Activated T-helper 1 cell treated with anti-CD3 and anti-CD28 coated beads, Interleukin-12 subunit alpha, Interleukin-12 subunit beta, Interleukin-2, Interleukin-4 antibody, amounts not matched to agents 30 ng/mL and 10 ng/mL and 1 ng/mL, durations not matched to agents 14 hours and 24 hours and 36 hours (primary cell): Measurements from ENCODE around the gene CNOT2. TPM values are rescaled to one million over a fixed set of nuclear protein-coding genes. Genes with fewer than 3 reads are reported as not detected.

Experiments
- DNase-seq: peaks from one replicate; pipeline ENCODE4 v3.0.0; 2021; ENCODE audit warnings: low spot score
- H3K27ac Mint-ChIP-seq: one replicate; pipeline ENCODE4 v1.8.0; 2021; ENCODE audit warnings: mild to moderate bottlenecking, mixed read lengths
- H3K27me3 Mint-ChIP-seq: one replicate; pipeline ENCODE4 v1.8.0; 2022; ENCODE audit warnings: mild to moderate bottlenecking, moderate library complexity, mixed read lengths; ENCODE audit not compliant: insufficient read depth
- H3K36me3 Mint-ChIP-seq: one replicate; pipeline ENCODE4 v1.8.0; 2021; ENCODE audit warnings: low read depth, mixed read lengths
- H3K4me1 Mint-ChIP-seq: one replicate; pipeline ENCODE4 v1.8.0; 2021; ENCODE audit warnings: low read depth, mixed read lengths
- H3K4me3 Mint-ChIP-seq: one replicate; pipeline ENCODE4 v1.8.0; 2021; ENCODE audit warnings: mild to moderate bottlenecking, moderate library complexity, mixed read lengths
- H3K9me3 Mint-ChIP-seq: one replicate; pipeline ENCODE4 v1.8.0; 2021; ENCODE audit warnings: mixed read lengths
- intact Hi-C: fragments of 100-400 bp; cut with micrococcal nuclease; formaldehyde crosslinking; loops from one replicate; pipeline ENCODE4 v1.15.1; 2024
- total RNA-seq: library from RNA; stranded (reverse); gene quantifications from 2 replicates; pipeline ENCODE4 v1.2.3, GENCODE V29; 2022

Gene CNOT2
- total RNA-seq, 1 donor from 2014 or later: 69.0 TPM

GRCh38 chr12:70243510-70244371, 508 bp downstream of the CNOT2 start:
- no peaks in the 10 kb centered on the region for H3K9me3 Mint-ChIP-seq
- H3K4me1 Mint-ChIP-seq: peaks cover 69% of the 10 kb centered on the region
- H3K4me3 Mint-ChIP-seq: peak overlapping the region; percentile 99
- intact Hi-C loops: loop anchor here (1.0 to 5.0 kb wide), 11 partner anchors 44 to 1594 kb away; partner anchors contain the start of genes CCT2, RAB21, RAB3IP and TBC1D15
- H3K27ac Mint-ChIP-seq: peak overlapping the region; percentile 99
- DNase-seq: peak; percentile 51
- peaks cover 37% of the 10 kb centered on the region for H3K36me3 Mint-ChIP-seq
- H3K27me3 Mint-ChIP-seq: no peaks in the 10 kb centered on the region

- peak overlapping the region; percentile 99 for H3K27ac Mint-ChIP-seq
- DNase-seq: no peak
- H3K36me3 Mint-ChIP-seq: peaks cover 34% of the 10 kb centered on the region
- H3K9me3 Mint-ChIP-seq: no peaks in the 10 kb centered on the region
- intact Hi-C loops: loop anchor here (1.0 to 5.0 kb wide), 5 partner anchors 43 to 1593 kb away; partner anchors contain the start of gene TBC1D15
- peak overlapping the region; percentile 99 for H3K4me3 Mint-ChIP-seq
- H3K4me1 Mint-ChIP-seq: peaks cover 70% of the 10 kb centered on the region
- H3K27me3 Mint-ChIP-seq: no peaks in the 10 kb centered on the region
Observed at GRCh38 chr12:70244409-70244808, 1.2 kb downstream of the CNOT2 start.

GRCh38 chr12:70245458-70245857, 2.2 kb downstream of the CNOT2 start:
- H3K9me3 Mint-ChIP-seq: no peaks in the 10 kb centered on the region
- no peak overlapping the region for H3K27ac Mint-ChIP-seq
- no peak for DNase-seq
- peaks cover 67% of the 10 kb centered on the region for H3K4me1 Mint-ChIP-seq
- H3K4me3 Mint-ChIP-seq: peak overlapping the region; percentile 99
- peaks cover 25% of the 10 kb centered on the region for H3K36me3 Mint-ChIP-seq
- intact Hi-C loops: no loop called here
- no peaks in the 10 kb centered on the region for H3K27me3 Mint-ChIP-seq

GRCh38 chr12:70246580-70246979, 3.3 kb downstream of the CNOT2 start:
- intact Hi-C loops: no loop called here
- peaks cover 23% of the 10 kb centered on the region for H3K36me3 Mint-ChIP-seq
- H3K4me1 Mint-ChIP-seq: peaks cover 65% of the 10 kb centered on the region
- H3K27me3 Mint-ChIP-seq: no peaks in the 10 kb centered on the region
- H3K9me3 Mint-ChIP-seq: no peaks in the 10 kb centered on the region
- H3K4me3 Mint-ChIP-seq: no peak overlapping the region
- no peak overlapping the region for H3K27ac Mint-ChIP-seq
- DNase-seq: no peak

GRCh38 chr12:70247653-70248199, 4.5 kb downstream of the CNOT2 start:
- Mint-ChIP-seq H3K9me3 (no peaks in the 10 kb centered on the region), H3K27ac (no peak overlapping the region), H3K4me1 (peaks cover 63% of the 10 kb centered on the region), H3K4me3 (no peak overlapping the region), H3K36me3 (peaks cover 20% of the 10 kb centered on the region), H3K27me3 (no peaks in the 10 kb centered on the region)
- no peak for DNase-seq
- intact Hi-C loops: no loop called here

- Mint-ChIP-seq H3K4me3 (no peak overlapping the region), H3K9me3 (no peaks in the 10 kb centered on the region), H3K4me1 (peaks cover 63% of the 10 kb centered on the region), H3K27ac (no peak overlapping the region), H3K27me3 (no peaks in the 10 kb centered on the region), H3K36me3 (peaks cover 19% of the 10 kb centered on the region)
- no peak for DNase-seq
- intact Hi-C loops: no loop called here
Observed at GRCh38 chr12:70248876-70249275, 5.6 kb downstream of the CNOT2 start.

- Mint-ChIP-seq H3K36me3 (peaks cover 10% of the 10 kb centered on the region), H3K4me3 (no peak overlapping the region), H3K9me3 (no peaks in the 10 kb centered on the region), H3K27me3 (no peaks in the 10 kb centered on the region), H3K27ac (no peak overlapping the region), H3K4me1 (peaks cover 52% of the 10 kb centered on the region)
- no peak for DNase-seq
- intact Hi-C loops: no loop called here
Observed at GRCh38 chr12:70249903-70250302, 6.7 kb downstream of the CNOT2 start.

- Mint-ChIP-seq H3K27ac (no peak overlapping the region), H3K4me3 (no peak overlapping the region), H3K9me3 (no peaks in the 10 kb centered on the region), H3K36me3 (peaks cover 7% of the 10 kb centered on the region), H3K4me1 (peaks cover 43% of the 10 kb centered on the region), H3K27me3 (no peaks in the 10 kb centered on the region)
- intact Hi-C loops: no loop called here
- no peak for DNase-seq
Observed at GRCh38 chr12:70251226-70251625, 8.0 kb downstream of the CNOT2 start.

- Mint-ChIP-seq H3K9me3 (no peaks in the 10 kb centered on the region), H3K4me1 (peaks cover 38% of the 10 kb centered on the region)
Observed at GRCh38 chr12:70251661-70252060, 8.4 kb downstream of the CNOT2 start.

GRCh38 chr12:70252832-70253231, 9.6 kb downstream of the CNOT2 start:
- Mint-ChIP-seq H3K4me1 (peaks cover 29% of the 10 kb centered on the region), H3K9me3 (no peaks in the 10 kb centered on the region), H3K27me3 (no peaks in the 10 kb centered on the region), H3K36me3 (peaks cover 3% of the 10 kb centered on the region), H3K27ac (no peak overlapping the region), H3K4me3 (no peak overlapping the region)
- intact Hi-C loops: no loop called here
- DNase-seq: no peak

More at GRCh38 chr12:70251661-70252060, 8.4 kb downstream of the CNOT2 start:
- peaks cover 7% of the 10 kb centered on the region for H3K36me3 Mint-ChIP-seq
- no peak overlapping the region for H3K4me3 Mint-ChIP-seq
- H3K27me3 Mint-ChIP-seq: no peaks in the 10 kb centered on the region
- DNase-seq: no peak
- H3K27ac Mint-ChIP-seq: no peak overlapping the region
- intact Hi-C loops: no loop called here

- intact Hi-C loops: no loop called here
- no peak for DNase-seq
- no peaks in the 10 kb centered on the region for H3K9me3 Mint-ChIP-seq
- peaks cover 3% of the 10 kb centered on the region for H3K36me3 Mint-ChIP-seq
- H3K27me3 Mint-ChIP-seq: no peaks in the 10 kb centered on the region
- H3K4me3 Mint-ChIP-seq: no peak overlapping the region
- H3K4me1 Mint-ChIP-seq: peaks cover 19% of the 10 kb centered on the region
- H3K27ac Mint-ChIP-seq: no peak overlapping the region
Observed at GRCh38 chr12:70254225-70254624, 11.0 kb downstream of the CNOT2 start.

GRCh38 chr12:70254846-70255245, 11.6 kb downstream of the CNOT2 start:
- no peaks in the 10 kb centered on the region for H3K9me3 Mint-ChIP-seq
- H3K27ac Mint-ChIP-seq: no peak overlapping the region
- no peak overlapping the region for H3K4me3 Mint-ChIP-seq
- no peak for DNase-seq
- H3K4me1 Mint-ChIP-seq: peaks cover 19% of the 10 kb centered on the region
- no peaks in the 10 kb centered on the region for H3K27me3 Mint-ChIP-seq
- intact Hi-C loops: no loop called here
- peaks cover 4% of the 10 kb centered on the region for H3K36me3 Mint-ChIP-seq

GRCh38 chr12:70255311-70255710, 12.1 kb downstream of the CNOT2 start:
- no peak overlapping the region for H3K4me3 Mint-ChIP-seq
- H3K9me3 Mint-ChIP-seq: no peaks in the 10 kb centered on the region
- H3K36me3 Mint-ChIP-seq: peaks cover 4% of the 10 kb centered on the region
- intact Hi-C loops: no loop called here
- H3K4me1 Mint-ChIP-seq: peaks cover 17% of the 10 kb centered on the region
- H3K27me3 Mint-ChIP-seq: no peaks in the 10 kb centered on the region
- DNase-seq: no peak
- no peak overlapping the region for H3K27ac Mint-ChIP-seq
